GDM1 (cell line): Measurements from ENCODE around the gene EHD1.

Experiments used
- DNase-seq: peaks from one replicate; lab custom pipeline; 2025; lab: John Stamatoyannopoulos, UW

Gene EHD1

DNA sequence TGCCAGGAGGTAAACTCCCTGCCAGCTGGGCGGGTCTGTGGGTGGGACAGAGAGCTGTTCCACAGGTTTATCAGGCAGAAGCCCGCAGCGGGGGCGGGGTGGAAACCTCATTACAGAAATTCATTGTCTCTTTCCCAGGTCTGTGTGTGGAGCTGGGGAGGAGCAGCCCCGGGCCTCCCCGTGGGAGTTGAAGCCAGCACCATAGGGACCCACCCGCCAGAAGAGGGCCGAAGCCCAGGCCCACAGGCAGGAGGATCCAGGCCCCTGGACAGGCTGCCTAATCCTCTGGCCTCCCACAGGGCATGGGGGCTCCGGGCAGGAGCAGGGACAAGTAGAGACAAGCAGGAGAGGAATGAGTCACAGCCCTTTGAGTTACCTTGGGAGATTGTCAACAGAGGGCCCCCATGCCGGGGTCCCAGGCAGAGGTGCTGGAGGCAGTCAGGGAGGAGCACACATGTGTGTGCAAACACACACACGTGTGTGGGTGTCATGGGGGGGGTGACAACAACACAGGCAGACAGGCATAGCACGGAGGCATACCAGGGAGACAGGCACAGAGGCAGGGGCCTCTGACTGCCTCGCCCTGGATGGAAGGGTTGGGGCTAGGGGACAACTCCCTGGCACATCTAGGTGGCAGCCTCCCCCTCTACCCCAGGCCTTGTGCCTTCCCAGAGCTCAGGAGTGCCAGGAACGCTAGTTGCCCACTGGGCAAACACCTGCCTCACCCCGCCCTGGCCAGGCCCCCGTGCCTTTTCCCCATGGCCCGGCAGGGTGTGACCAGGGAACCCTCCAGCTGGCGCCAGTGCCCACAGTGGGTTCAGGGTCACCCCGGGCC is 35.4 kb downstream of the EHD1 start:
- DNase-seq, result no peak

- DNase-seq, result no peak
Observed at GRCh38 chr11:64842366-64842759, 36.1 kb downstream of the EHD1 start.

DNA sequence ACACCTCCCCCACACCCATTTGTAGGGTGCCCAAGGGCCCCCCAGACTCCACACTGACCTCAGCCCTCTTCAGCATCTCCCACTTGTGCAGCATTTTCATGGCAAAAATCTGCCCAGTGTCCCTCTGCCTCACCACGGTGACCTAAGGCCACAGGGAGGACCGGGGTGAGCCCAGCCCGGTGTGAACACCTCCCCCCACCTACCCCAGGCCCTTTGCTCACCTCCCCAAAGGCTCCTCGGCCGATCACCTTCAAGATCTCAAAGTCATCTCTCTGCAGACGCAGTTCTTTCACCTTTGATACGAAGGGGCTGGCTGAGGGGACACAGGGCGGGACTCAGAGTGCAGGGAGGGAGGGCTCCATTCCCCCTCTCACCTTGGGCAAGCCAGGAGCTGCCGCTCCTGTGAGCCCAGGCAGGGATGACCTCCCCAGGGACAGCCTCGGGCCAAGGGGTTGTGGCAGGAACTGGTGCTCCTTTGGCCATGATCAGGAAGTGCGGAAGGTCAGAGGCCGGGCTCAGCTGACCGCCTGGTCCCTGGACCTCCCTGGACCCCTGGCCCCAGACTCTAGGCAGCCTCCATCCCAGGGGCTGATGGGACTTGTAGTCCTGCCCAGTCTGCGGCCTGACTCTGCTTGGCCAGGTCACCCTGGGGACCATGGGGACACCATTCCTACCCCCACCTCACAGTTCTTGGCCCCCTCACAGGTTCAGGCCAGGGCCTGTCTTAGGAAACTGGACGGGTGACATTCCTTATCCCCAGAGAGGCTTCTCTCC is 36.6 kb downstream of the EHD1 start:
- no peak for DNase-seq

DNA sequence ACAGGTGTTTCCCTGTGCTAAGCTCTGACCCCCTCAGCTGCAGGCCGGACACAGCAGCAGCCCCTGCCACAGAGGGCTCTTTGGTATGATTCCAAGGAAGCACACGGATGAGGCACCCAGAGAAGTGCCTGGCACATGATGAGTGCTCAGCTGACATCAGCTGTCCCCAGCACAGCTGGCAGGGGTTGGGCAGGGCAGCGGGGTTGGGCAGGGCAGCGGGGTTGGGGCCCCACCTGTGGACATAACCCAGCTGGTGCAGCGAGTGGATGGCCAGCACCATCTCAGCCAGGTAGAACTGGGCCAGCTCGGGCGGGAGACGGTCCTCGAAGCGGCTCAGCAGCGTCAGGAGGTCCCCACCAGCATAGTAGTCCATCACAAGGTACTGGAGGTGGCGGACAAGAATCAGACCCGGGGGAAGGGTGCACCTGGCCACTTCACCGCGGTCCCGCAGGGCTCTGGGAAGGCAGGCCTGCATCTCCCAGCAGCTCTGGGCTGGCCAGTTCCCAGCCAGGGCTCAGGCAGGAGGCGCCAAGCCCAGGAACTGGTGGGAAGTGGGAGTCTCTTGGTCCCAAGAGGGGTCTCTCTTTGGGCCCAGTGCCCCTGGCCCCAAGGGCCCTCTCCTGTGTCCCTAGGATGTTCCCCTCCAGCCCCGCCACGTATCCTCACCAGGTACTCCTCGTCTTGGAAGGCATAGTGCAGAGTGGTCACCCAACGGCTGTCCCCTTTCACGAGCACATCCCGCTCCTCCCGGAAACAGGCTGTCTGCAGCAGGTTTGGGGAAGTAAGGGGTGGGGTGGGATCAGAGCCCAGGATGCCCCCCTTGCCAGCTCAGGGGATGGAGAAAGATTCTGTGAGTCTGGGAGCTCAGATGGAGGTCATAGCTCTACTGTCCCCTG is 38.3 kb downstream of the EHD1 start:
- no peak for DNase-seq

- DNase-seq, result no peak
Observed at GRCh38 chr11:64839335-64839734, 39.1 kb downstream of the EHD1 start.

- no peak for DNase-seq
Observed at GRCh38 chr11:64838600-64839334, 39.7 kb downstream of the EHD1 start.

- no peak for DNase-seq
Observed at GRCh38 chr11:64837887-64838351, 40.5 kb downstream of the EHD1 start.

GRCh38 chr11:64836448-64837072 is 41.9 kb downstream of the EHD1 start:
- DNase-seq, result no peak

- no peak for DNase-seq
Observed at GRCh38 chr11:64835616-64836447, 42.6 kb downstream of the EHD1 start.

DNA sequence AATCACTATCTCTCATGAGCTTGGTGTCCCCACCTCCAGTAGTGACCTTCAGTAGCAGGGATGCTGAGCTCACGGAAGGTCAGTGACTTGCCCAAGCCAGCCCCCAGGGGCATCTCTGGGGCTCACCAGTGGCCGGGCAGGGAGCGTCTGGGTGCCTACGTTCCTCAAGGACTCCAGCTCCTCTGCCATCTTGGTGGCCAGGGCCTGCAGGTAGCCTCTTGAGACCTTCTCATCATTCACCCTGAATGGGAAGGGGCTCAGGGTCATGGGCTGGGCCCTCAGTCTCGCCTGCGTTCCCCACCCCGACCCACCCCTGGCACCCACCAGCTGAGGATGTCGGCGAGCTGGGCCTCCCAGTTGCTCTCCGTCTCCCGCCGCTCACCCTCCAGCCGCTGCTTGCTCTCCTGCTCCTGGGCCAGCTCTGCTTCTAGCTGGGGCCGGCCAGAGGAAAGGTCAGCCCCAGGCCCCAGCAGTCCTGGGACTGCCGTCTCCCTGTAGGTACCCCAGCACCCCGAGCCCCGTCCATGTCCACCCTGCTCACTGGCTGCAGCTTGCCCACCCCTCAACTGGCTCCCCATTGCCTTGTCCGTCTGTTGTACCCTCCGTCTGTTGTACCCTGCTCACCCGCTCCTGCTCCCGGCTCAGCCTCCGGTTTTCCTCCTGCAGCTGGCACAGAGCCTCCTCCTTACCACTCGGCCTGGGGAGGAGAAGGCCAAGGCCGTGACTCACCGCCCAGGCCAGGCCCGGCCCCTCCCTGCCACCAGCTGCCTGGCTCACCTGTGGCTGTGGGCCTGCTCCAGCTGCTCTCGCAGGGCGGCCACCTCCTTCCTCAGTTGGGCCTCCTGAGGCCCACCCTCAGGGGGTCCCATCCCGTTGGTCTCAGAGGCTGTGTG is 43.5 kb downstream of the EHD1 start:
- DNase-seq, result no peak

DNA sequence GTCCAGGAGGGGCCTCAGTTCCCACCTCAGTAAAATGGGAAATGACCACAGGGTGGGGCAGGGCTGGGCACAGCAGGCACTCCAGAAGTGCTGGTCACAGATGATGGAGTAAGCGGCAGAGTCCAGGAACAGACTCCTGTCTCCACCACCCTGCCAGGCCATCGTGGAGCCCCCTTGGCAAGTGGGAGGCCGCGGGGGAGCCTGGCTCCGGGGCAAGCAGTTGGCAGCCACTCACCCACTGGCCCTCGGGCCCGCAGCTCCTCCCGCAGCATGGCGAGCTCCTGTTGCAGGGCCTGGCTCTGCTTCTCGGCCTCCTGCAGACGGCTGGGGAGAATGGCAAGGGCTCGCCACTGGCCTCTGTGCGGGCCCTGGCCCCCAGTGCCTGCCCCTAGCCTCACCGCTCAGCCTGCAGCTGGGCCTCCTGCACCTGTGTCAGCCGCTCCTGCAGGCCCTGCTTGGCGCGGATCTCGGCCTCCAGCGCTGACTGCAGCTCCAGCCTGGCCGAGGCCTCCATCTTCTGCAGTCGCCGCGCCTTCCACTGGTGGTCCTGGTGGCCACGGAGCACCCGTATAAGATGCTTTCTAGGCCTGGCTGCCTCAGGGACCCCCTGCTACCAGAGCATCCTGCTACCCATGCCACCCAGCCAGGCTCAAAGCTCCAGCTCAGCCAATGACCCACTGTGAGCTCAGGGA is 44.2 kb downstream of the EHD1 start:
- no peak for DNase-seq

DNA sequence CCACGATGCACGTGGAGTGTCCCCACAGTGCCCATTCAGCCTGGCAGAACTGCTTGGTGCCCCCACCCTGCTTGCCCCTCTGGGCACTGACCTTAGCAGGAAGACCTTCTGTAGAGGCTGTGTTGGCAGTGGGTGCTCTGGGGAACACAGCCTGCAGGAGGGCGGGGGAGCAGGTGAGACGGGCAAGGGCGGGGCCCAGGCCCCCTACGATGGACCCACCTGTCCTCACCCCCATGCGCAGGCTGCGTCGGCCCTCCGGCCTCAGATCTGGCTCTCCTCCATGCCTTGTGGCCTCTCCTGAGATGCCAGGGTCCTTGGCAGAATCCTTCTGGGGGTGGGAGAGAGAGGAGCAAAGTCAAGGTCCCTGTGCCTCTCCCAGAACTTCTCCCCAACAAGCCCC is 44.9 kb downstream of the EHD1 start:
- no peak for DNase-seq

DNA sequence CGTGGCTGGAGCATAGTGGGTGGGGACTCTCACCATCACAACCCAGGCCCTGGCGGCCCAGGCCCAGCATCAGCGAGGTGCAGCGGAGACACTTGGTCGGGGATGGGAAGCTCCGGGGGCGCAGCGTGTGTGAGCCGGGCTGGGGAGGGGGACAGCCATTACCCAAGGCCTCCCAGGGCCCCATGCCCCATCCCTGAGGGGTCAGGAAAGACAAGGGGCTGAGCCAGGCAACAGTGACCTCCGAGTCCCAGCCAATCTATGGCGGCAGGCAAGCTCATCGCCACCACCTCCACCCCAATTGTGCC is 45.3 kb downstream of the EHD1 start:
- DNase-seq, result no peak

GRCh38 chr11:64832467-64833197 is 45.8 kb downstream of the EHD1 start:
- no peak for DNase-seq

DNA sequence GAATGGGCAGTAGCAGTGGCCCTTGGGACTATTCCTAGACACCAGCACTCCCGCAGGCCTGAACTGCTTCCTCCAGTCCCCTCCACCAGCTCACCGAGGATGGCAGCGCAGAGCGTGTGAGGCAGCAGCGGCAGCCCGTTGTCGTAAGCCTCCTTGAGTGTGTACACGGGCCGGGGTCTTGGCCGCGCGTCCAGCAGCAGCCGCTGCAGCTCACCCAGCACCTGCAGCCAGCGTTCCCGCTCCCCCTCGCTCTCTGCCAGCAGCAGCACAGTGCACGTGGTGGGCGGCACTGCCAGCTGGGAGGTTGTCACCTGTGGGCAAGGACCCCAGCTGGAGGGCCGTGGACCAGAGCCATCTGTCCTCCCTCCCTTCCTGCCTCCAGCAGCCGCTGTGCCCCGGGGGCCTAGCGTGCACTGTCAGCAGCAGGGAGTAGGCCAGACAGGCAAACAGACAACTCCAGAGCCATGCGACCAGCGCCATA is 47.0 kb downstream of the EHD1 start:
- no peak for DNase-seq

- DNase-seq, result no peak
Observed at GRCh38 chr11:64829536-64830251, 48.7 kb downstream of the EHD1 start.

GRCh38 chr11:64827451-64827839 is 51.0 kb downstream of the EHD1 start:
- no peak for DNase-seq
